Measurements from ENCODE around the gene UGT2A3. TPM values are rescaled to one million over a fixed set of nuclear protein-coding genes. Genes with fewer than 3 reads are reported as not detected.

The UGT2A3 gene
- total RNA-seq (0.38 TPM), polyA plus RNA-seq (0.09 TPM)
- long read RNA-seq, donor 1: 0 reads
- long read RNA-seq, donor 2: 0 reads
- long read RNA-seq, donor 3: 0 reads
- long read RNA-seq, donor 4: 0 reads
- long read RNA-seq, donor 5, partial matches to known transcripts: 0 of 3 reads
- long read RNA-seq, donor 5, other reads (novel, unspliced or antisense): 0 of 3 reads
- long read RNA-seq, donor 6: 0 reads
- long read RNA-seq, donor 7: 0 reads
- long read RNA-seq, donor 8: 0 reads
- long read RNA-seq, donor 9, partial matches to known transcripts: 0 of 1 reads
- long read RNA-seq, donor 9, other reads (novel, unspliced or antisense): 0 of 1 reads
- long read RNA-seq, donor 10: 0 reads

GRCh38 chr4:68951078-68951805 lies at the start of gene UGT2A3:
TSS of gene UGT2A3 (minus strand) at chr4:68951804. CDS start at chr4:68951760, 44 bp downstream.
- H3K4me1 ChIP-seq (ENCODE audit: control insufficient read depth in 2 of 2, insufficient read depth in 2 of 2, low read length in 2 of 2): no peaks in the 10 kb centered on the region
- H3K4me3 ChIP-seq (ENCODE audit: low read length in 2 of 2): no peak within 1 kb of the TSS
- DNase-seq (ENCODE audit: low read depth in 6 of 9, low spot score in 9 of 9): no peak
- no peak within 1 kb of the TSS for H3K27ac ChIP-seq (ENCODE audit: low read depth in 1 of 2, low read length in 1 of 2)
- no peaks in the 10 kb centered on the region for H3K36me3 ChIP-seq (ENCODE audit: control insufficient read depth in 2 of 2, insufficient read depth in 2 of 2, low read length in 1 of 2)
- no peaks in the 10 kb centered on the region for H3K9me3 ChIP-seq (ENCODE audit: control insufficient read depth in 2 of 2, insufficient read depth in 1 of 2, low read length in 1 of 2)
- H3K27me3 ChIP-seq (ENCODE audit: control insufficient read depth in 2 of 2, insufficient read depth in 1 of 2, low read length in 1 of 2): no peaks in the 10 kb centered on the region
- 70% methylated on average over 5 of the region's 5 CpGs for WGBS

GRCh38 chr4:68997040-68997439 lies 45.4 kb upstream of the UGT2A3 start:
- no peaks in the 10 kb centered on the region for H3K4me1 ChIP-seq (ENCODE audit: control insufficient read depth in 2 of 2, insufficient read depth in 2 of 2, low read length in 2 of 2)
- no peak overlapping the region for H3K4me3 ChIP-seq (ENCODE audit: low read length in 2 of 2)
- 90% methylated on average over 3 of the region's 3 CpGs for WGBS
- H3K27ac ChIP-seq (ENCODE audit: low read depth in 1 of 2, low read length in 1 of 2): no peak overlapping the region
- no peak for DNase-seq (ENCODE audit: low read depth in 6 of 9, low spot score in 9 of 9)
- H3K9me3 ChIP-seq (ENCODE audit: control insufficient read depth in 2 of 2, insufficient read depth in 1 of 2, low read length in 1 of 2): no peaks in the 10 kb centered on the region
- H3K27me3 ChIP-seq (ENCODE audit: control insufficient read depth in 2 of 2, insufficient read depth in 1 of 2, low read length in 1 of 2): no peaks in the 10 kb centered on the region
- H3K36me3 ChIP-seq (ENCODE audit: control insufficient read depth in 2 of 2, insufficient read depth in 2 of 2, low read length in 1 of 2): no peaks in the 10 kb centered on the region

- H3K27me3 ChIP-seq (ENCODE audit: control insufficient read depth in 2 of 2, insufficient read depth in 1 of 2, low read length in 1 of 2): no peaks in the 10 kb centered on the region
- H3K4me1 ChIP-seq (ENCODE audit: control insufficient read depth in 2 of 2, insufficient read depth in 2 of 2, low read length in 2 of 2): no peaks in the 10 kb centered on the region
- DNase-seq (ENCODE audit: low read depth in 6 of 9, low spot score in 9 of 9): no peak
- 91% methylated on average over 2 of the region's 2 CpGs for WGBS
- no peaks in the 10 kb centered on the region for H3K36me3 ChIP-seq (ENCODE audit: control insufficient read depth in 2 of 2, insufficient read depth in 2 of 2, low read length in 1 of 2)
- H3K27ac ChIP-seq (ENCODE audit: low read depth in 1 of 2, low read length in 1 of 2): no peak overlapping the region
- no peaks in the 10 kb centered on the region for H3K9me3 ChIP-seq (ENCODE audit: control insufficient read depth in 2 of 2, insufficient read depth in 1 of 2, low read length in 1 of 2)
- no peak overlapping the region for H3K4me3 ChIP-seq (ENCODE audit: low read length in 2 of 2)
Observed at GRCh38 chr4:68995292-68995691, 43.7 kb upstream of the UGT2A3 start.

GRCh38 chr4:68987007-68987406 lies 35.4 kb upstream of the UGT2A3 start:
- WGBS: 67% methylated on average over 2 of the region's 2 CpGs
- H3K27ac ChIP-seq (ENCODE audit: low read depth in 1 of 2, low read length in 1 of 2): no peak overlapping the region
- no peaks in the 10 kb centered on the region for H3K36me3 ChIP-seq (ENCODE audit: control insufficient read depth in 2 of 2, insufficient read depth in 2 of 2, low read length in 1 of 2)
- H3K9me3 ChIP-seq (ENCODE audit: control insufficient read depth in 2 of 2, insufficient read depth in 1 of 2, low read length in 1 of 2): no peaks in the 10 kb centered on the region
- no peak overlapping the region for H3K4me3 ChIP-seq (ENCODE audit: low read length in 2 of 2)
- DNase-seq (ENCODE audit: low read depth in 6 of 9, low spot score in 9 of 9): no peak
- H3K4me1 ChIP-seq (ENCODE audit: control insufficient read depth in 2 of 2, insufficient read depth in 2 of 2, low read length in 2 of 2): no peaks in the 10 kb centered on the region
- no peaks in the 10 kb centered on the region for H3K27me3 ChIP-seq (ENCODE audit: control insufficient read depth in 2 of 2, insufficient read depth in 1 of 2, low read length in 1 of 2)

- DNase-seq (ENCODE audit: low read depth in 6 of 9, low spot score in 9 of 9): no peak
- no peaks in the 10 kb centered on the region for H3K9me3 ChIP-seq (ENCODE audit: control insufficient read depth in 2 of 2, insufficient read depth in 1 of 2, low read length in 1 of 2)
- H3K27me3 ChIP-seq (ENCODE audit: control insufficient read depth in 2 of 2, insufficient read depth in 1 of 2, low read length in 1 of 2): no peaks in the 10 kb centered on the region
- H3K4me3 ChIP-seq (ENCODE audit: low read length in 2 of 2): no peak overlapping the region
- H3K27ac ChIP-seq (ENCODE audit: low read depth in 1 of 2, low read length in 1 of 2): no peak overlapping the region
- no peaks in the 10 kb centered on the region for H3K4me1 ChIP-seq (ENCODE audit: control insufficient read depth in 2 of 2, insufficient read depth in 2 of 2, low read length in 2 of 2)
- H3K36me3 ChIP-seq (ENCODE audit: control insufficient read depth in 2 of 2, insufficient read depth in 2 of 2, low read length in 1 of 2): no peaks in the 10 kb centered on the region
- WGBS: 61% methylated on average over 1 of the region's 1 CpG
Observed at GRCh38 chr4:68985442-68985841, 33.8 kb upstream of the UGT2A3 start.

GRCh38 chr4:68984947-68985346 lies 33.3 kb upstream of the UGT2A3 start:
- Histone ChIP-seq H3K4me3 (ENCODE audit: low read length in 2 of 2) (no peak overlapping the region), H3K27me3 (ENCODE audit: control insufficient read depth in 2 of 2, insufficient read depth in 1 of 2, low read length in 1 of 2) (no peaks in the 10 kb centered on the region), H3K36me3 (ENCODE audit: control insufficient read depth in 2 of 2, insufficient read depth in 2 of 2, low read length in 1 of 2) (no peaks in the 10 kb centered on the region), H3K9me3 (ENCODE audit: control insufficient read depth in 2 of 2, insufficient read depth in 1 of 2, low read length in 1 of 2) (no peaks in the 10 kb centered on the region), H3K27ac (ENCODE audit: low read depth in 1 of 2, low read length in 1 of 2) (no peak overlapping the region), H3K4me1 (ENCODE audit: control insufficient read depth in 2 of 2, insufficient read depth in 2 of 2, low read length in 2 of 2) (no peaks in the 10 kb centered on the region)
- WGBS: 79% methylated on average over 2 of the region's 2 CpGs
- DNase-seq (ENCODE audit: low read depth in 6 of 9, low spot score in 9 of 9): no peak

- Histone ChIP-seq H3K27me3 (ENCODE audit: control insufficient read depth in 2 of 2, insufficient read depth in 1 of 2, low read length in 1 of 2) (no peaks in the 10 kb centered on the region), H3K27ac (ENCODE audit: low read depth in 1 of 2, low read length in 1 of 2) (no peak overlapping the region), H3K4me3 (ENCODE audit: low read length in 2 of 2) (no peak overlapping the region), H3K36me3 (ENCODE audit: control insufficient read depth in 2 of 2, insufficient read depth in 2 of 2, low read length in 1 of 2) (no peaks in the 10 kb centered on the region), H3K9me3 (ENCODE audit: control insufficient read depth in 2 of 2, insufficient read depth in 1 of 2, low read length in 1 of 2) (no peaks in the 10 kb centered on the region), H3K4me1 (ENCODE audit: control insufficient read depth in 2 of 2, insufficient read depth in 2 of 2, low read length in 2 of 2) (no peaks in the 10 kb centered on the region)
- no peak for DNase-seq (ENCODE audit: low read depth in 6 of 9, low spot score in 9 of 9)
- WGBS: 72% methylated on average over 2 of the region's 2 CpGs
Observed at GRCh38 chr4:68963374-68963773, 11.8 kb upstream of the UGT2A3 start.

- no peaks in the 10 kb centered on the region for H3K27me3 ChIP-seq (ENCODE audit: control insufficient read depth in 2 of 2, insufficient read depth in 1 of 2, low read length in 1 of 2)
- no peak overlapping the region for H3K4me3 ChIP-seq (ENCODE audit: low read length in 2 of 2)
- H3K27ac ChIP-seq (ENCODE audit: low read depth in 1 of 2, low read length in 1 of 2): no peak overlapping the region
- H3K9me3 ChIP-seq (ENCODE audit: control insufficient read depth in 2 of 2, insufficient read depth in 1 of 2, low read length in 1 of 2): no peaks in the 10 kb centered on the region
- no peaks in the 10 kb centered on the region for H3K4me1 ChIP-seq (ENCODE audit: control insufficient read depth in 2 of 2, insufficient read depth in 2 of 2, low read length in 2 of 2)
- WGBS: 84% methylated on average over 1 of the region's 1 CpG
- no peak for DNase-seq (ENCODE audit: low read depth in 6 of 9, low spot score in 9 of 9)
- H3K36me3 ChIP-seq (ENCODE audit: control insufficient read depth in 2 of 2, insufficient read depth in 2 of 2, low read length in 1 of 2): no peaks in the 10 kb centered on the region
Observed at GRCh38 chr4:68962868-68963267, 11.3 kb upstream of the UGT2A3 start.

- 89% methylated on average over 2 of the region's 2 CpGs for WGBS
- Histone ChIP-seq H3K4me3 (ENCODE audit: low read length in 2 of 2) (no peak overlapping the region), H3K36me3 (ENCODE audit: control insufficient read depth in 2 of 2, insufficient read depth in 2 of 2, low read length in 1 of 2) (no peaks in the 10 kb centered on the region), H3K9me3 (ENCODE audit: control insufficient read depth in 2 of 2, insufficient read depth in 1 of 2, low read length in 1 of 2) (no peaks in the 10 kb centered on the region), H3K27me3 (ENCODE audit: control insufficient read depth in 2 of 2, insufficient read depth in 1 of 2, low read length in 1 of 2) (no peaks in the 10 kb centered on the region), H3K27ac (ENCODE audit: low read depth in 1 of 2, low read length in 1 of 2) (no peak overlapping the region), H3K4me1 (ENCODE audit: control insufficient read depth in 2 of 2, insufficient read depth in 2 of 2, low read length in 2 of 2) (no peaks in the 10 kb centered on the region)
- no peak for DNase-seq (ENCODE audit: low read depth in 6 of 9, low spot score in 9 of 9)
Observed at GRCh38 chr4:68960294-68961163, 8.9 kb upstream of the UGT2A3 start.
